ENCODE data around the gene TKFC. TPM values are rescaled to one million over a fixed set of nuclear protein-coding genes. Genes with fewer than 3 reads are reported as not detected.

The TKFC gene
- polyA plus RNA-seq, 1 of the 3 experiments (the other 2 are of a cell fraction): 72.0 TPM

DNA sequence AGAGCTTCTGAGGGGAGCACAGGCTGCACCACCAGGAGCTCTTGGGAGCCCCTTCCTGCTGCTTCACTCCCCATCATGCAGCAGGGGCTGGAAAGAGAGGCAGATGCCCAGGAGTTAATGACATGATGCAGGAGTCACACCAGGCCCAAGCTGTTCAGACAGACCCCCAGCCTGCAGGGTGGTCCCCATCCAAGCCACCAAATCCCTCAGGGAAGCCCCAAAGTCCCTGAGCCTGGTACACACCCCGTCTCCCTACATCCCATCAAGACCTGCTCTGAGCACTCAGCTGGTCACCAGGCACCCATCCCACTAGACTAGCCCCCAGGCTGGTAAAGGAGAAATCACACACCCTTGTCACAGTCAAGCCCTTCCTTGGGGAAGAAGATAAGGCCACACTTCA, 17.3 kb downstream of the TKFC start:
- DNase-seq: no peak
- WGBS (ENCODE audit: low lambda C conversion rate): 100% methylated on average over 1 of the region's 1 CpG
- no peak overlapping the region for H3K9ac ChIP-seq
- no peak overlapping the region for H2AFZ ChIP-seq (ENCODE audit: low read depth)
- H3K79me2 ChIP-seq (ENCODE audit: insufficient read depth): no peaks in the 10 kb centered on the region
- no peak overlapping the region; a peak in 1 of 4 replicates for H3K27ac ChIP-seq (ENCODE audit: low read depth in 2 of 2, low read length in 1 of 2)
- H4K20me1 ChIP-seq (ENCODE audit: insufficient read depth): no peaks in the 10 kb centered on the region
- peaks cover 0 to 19% of the 10 kb centered on the region in 2 experiments; a peak in 1 of 4 replicates for H3K4me1 ChIP-seq (ENCODE audit: control insufficient read depth in 1 of 2, insufficient read depth in 2 of 2, low read depth in 1 of 2, low read length in 1 of 2)
- no peaks in the 10 kb centered on the region for H3F3A ChIP-seq (replicated peaks; ENCODE audit: insufficient read depth)
- peaks cover 0 to 43% of the 10 kb centered on the region in 2 experiments for H3K36me3 ChIP-seq (replicated peaks in 1 of 2; ENCODE audit: control insufficient read depth in 1 of 2, insufficient read depth in 2 of 2, low read length in 1 of 2)
- no peaks in the 10 kb centered on the region for H3K27me3 ChIP-seq (ENCODE audit: insufficient read depth)
- CTCF ChIA-PET: interaction anchor here (2.8 kb wide), 1 partner anchor 14 kb away, joined by 20 read pairs; no protein-coding TSS in a partner anchor
- H3K4me2 ChIP-seq: no peak overlapping the region
- H3K4me3 ChIP-seq (ENCODE audit: low read depth in 2 of 2, low read length in 1 of 2): no peak overlapping the region
- no peaks in the 10 kb centered on the region for H3K9me2 ChIP-seq
- H3K9me3 ChIP-seq: no peaks in the 10 kb centered on the region
- POLR2A ChIA-PET: no interaction called here
- TF ChIP-seq, protein P1, sequence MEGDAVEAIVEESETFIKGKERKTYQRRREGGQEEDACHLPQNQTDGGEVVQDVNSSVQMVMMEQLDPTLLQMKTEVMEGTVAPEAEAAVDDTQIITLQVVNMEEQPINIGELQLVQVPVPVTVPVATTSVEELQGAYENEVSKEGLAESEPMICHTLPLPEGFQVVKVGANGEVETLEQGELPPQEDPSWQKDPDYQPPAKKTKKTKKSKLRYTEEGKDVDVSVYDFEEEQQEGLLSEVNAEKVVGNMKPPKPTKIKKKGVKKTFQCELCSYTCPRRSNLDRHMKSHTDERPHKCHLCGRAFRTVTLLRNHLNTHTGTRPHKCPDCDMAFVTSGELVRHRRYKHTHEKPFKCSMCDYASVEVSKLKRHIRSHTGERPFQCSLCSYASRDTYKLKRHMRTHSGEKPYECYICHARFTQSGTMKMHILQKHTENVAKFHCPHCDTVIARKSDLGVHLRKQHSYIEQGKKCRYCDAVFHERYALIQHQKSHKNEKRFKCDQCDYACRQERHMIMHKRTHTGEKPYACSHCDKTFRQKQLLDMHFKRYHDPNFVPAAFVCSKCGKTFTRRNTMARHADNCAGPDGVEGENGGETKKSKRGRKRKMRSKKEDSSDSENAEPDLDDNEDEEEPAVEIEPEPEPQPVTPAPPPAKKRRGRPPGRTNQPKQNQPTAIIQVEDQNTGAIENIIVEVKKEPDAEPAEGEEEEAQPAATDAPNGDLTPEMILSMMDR (IDR thresholded peaks at IDR 0.05): no peak
- TF ChIP-seq, protein P2, sequence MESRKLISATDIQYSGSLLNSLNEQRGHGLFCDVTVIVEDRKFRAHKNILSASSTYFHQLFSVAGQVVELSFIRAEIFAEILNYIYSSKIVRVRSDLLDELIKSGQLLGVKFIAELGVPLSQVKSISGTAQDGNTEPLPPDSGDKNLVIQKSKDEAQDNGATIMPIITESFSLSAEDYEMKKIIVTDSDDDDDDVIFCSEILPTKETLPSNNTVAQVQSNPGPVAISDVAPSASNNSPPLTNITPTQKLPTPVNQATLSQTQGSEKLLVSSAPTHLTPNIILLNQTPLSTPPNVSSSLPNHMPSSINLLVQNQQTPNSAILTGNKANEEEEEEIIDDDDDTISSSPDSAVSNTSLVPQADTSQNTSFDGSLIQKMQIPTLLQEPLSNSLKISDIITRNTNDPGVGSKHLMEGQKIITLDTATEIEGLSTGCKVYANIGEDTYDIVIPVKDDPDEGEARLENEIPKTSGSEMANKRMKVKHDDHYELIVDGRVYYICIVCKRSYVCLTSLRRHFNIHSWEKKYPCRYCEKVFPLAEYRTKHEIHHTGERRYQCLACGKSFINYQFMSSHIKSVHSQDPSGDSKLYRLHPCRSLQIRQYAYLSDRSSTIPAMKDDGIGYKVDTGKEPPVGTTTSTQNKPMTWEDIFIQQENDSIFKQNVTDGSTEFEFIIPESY (IDR thresholded peaks at IDR 0.05; ENCODE audit: borderline replicate concordance, low read depth): no peak
- TF ChIP-seq JUND (IDR thresholded peaks at IDR 0.05) (no peak), NRF1 (IDR thresholded peaks at IDR 0.05; ENCODE audit: low read depth, low read length) (no peak), GATA2 (CRISPR knock-in tag; IDR thresholded peaks at IDR 0.05) (no peak), GABPA (IDR thresholded peaks at IDR 0.05; ENCODE audit: low read depth) (no peak), SIN3A (IDR thresholded peaks at IDR 0.05; ENCODE audit: borderline replicate concordance, low read depth, low read length) (no peak), TCF12 (IDR thresholded peaks at IDR 0.05) (no peak), NFIC (IDR thresholded peaks at IDR 0.05; ENCODE audit: borderline replicate concordance) (no peak), CHD2 (IDR thresholded peaks at IDR 0.05; ENCODE audit: low read length, partially characterized antibody) (no peak), FOXJ3 (CRISPR knock-in tag; IDR thresholded peaks at IDR 0.05) (no peak), MXI1 (IDR thresholded peaks at IDR 0.05; ENCODE audit: low read depth, low read length) (no peak), MEF2A (IDR thresholded peaks at IDR 0.05; ENCODE audit: borderline replicate concordance, low read depth) (no peak)
- TF ChIP-seq, protein P3, sequence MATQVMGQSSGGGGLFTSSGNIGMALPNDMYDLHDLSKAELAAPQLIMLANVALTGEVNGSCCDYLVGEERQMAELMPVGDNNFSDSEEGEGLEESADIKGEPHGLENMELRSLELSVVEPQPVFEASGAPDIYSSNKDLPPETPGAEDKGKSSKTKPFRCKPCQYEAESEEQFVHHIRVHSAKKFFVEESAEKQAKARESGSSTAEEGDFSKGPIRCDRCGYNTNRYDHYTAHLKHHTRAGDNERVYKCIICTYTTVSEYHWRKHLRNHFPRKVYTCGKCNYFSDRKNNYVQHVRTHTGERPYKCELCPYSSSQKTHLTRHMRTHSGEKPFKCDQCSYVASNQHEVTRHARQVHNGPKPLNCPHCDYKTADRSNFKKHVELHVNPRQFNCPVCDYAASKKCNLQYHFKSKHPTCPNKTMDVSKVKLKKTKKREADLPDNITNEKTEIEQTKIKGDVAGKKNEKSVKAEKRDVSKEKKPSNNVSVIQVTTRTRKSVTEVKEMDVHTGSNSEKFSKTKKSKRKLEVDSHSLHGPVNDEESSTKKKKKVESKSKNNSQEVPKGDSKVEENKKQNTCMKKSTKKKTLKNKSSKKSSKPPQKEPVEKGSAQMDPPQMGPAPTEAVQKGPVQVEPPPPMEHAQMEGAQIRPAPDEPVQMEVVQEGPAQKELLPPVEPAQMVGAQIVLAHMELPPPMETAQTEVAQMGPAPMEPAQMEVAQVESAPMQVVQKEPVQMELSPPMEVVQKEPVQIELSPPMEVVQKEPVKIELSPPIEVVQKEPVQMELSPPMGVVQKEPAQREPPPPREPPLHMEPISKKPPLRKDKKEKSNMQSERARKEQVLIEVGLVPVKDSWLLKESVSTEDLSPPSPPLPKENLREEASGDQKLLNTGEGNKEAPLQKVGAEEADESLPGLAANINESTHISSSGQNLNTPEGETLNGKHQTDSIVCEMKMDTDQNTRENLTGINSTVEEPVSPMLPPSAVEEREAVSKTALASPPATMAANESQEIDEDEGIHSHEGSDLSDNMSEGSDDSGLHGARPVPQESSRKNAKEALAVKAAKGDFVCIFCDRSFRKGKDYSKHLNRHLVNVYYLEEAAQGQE (IDR thresholded peaks at IDR 0.05; ENCODE audit: low read depth, low read length): no peak
